Measurements from ENCODE around the gene PRTN3. TPM values are rescaled to one million over a fixed set of nuclear protein-coding genes. Genes with fewer than 3 reads are reported as not detected.

PRTN3 gene
- polyA plus RNA-seq, 1 of the 3 experiments (the other 2 are of a cell fraction), result not detected

DNA sequence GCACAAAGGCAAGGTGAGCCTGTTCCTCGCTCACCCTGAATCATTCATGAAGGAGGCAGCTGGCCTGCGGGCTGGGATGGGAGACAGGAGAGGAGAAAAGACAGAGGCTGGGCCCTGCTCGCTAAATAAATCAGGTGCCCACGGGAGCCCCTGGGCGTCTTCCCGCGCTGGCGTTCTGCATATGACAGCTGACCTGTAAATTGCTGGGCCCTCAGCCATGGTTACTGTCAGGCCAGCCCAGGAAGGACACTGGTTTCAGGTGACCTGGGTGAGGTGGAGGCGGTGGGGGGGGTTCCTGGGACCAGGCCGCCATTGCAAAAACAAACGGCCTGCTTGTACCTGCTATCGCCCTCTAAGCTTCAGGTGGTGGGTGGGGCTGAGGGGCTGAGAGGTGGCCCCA, 47.0 kb upstream of the PRTN3 start:
- peaks cover 10% of the 10 kb centered on the region for H3K79me2 ChIP-seq (ENCODE audit: insufficient read depth)
- no peak overlapping the region for H2AFZ ChIP-seq (ENCODE audit: low read depth)
- no peak overlapping the region for H3K9ac ChIP-seq
- H3F3A ChIP-seq (replicated peaks; ENCODE audit: insufficient read depth), result peaks cover 4% of the 10 kb centered on the region
- H3K27me3 ChIP-seq (ENCODE audit: insufficient read depth), result no peaks in the 10 kb centered on the region
- no peak overlapping the region for H3K4me3 ChIP-seq (ENCODE audit: low read depth in 2 of 2, low read length in 1 of 2)
- DNase-seq, result no peak
- peaks cover 0 to 22% of the 10 kb centered on the region in 2 experiments; a peak in 1 of 4 replicates for H3K4me1 ChIP-seq (ENCODE audit: control insufficient read depth in 1 of 2, insufficient read depth in 2 of 2, low read depth in 1 of 2, low read length in 1 of 2)
- 100% methylated on average over 5 of the region's 12 CpGs for WGBS (ENCODE audit: low lambda C conversion rate)
- ChIA-PET CTCF (interaction anchor here (0.8 kb wide), 1 partner anchor 15 kb away, joined by 3 read pairs; no protein-coding TSS in a partner anchor), POLR2A (interaction anchor here (0.5 kb wide), 1 partner anchor 9 kb away, joined by 5 read pairs; no protein-coding TSS in a partner anchor)
- H3K9me3 ChIP-seq, result no peaks in the 10 kb centered on the region
- no peaks in the 10 kb centered on the region for H3K36me3 ChIP-seq (replicated peaks in 1 of 2; ENCODE audit: control insufficient read depth in 1 of 2, insufficient read depth in 2 of 2, low read length in 1 of 2)
- H3K4me2 ChIP-seq, result no peak overlapping the region
- no peak overlapping the region for H3K27ac ChIP-seq (ENCODE audit: low read depth in 2 of 2, low read length in 1 of 2)
- H4K20me1 ChIP-seq (ENCODE audit: insufficient read depth), result peaks cover 9% of the 10 kb centered on the region
- TF ChIP-seq GATA2 (CRISPR knock-in tag; IDR thresholded peaks at IDR 0.05) (no peak), FOXJ3 (CRISPR knock-in tag; IDR thresholded peaks at IDR 0.05) (no peak), SIN3A (IDR thresholded peaks at IDR 0.05; ENCODE audit: borderline replicate concordance, low read depth, low read length) (no peak)
- TF ChIP-seq, protein P1, sequence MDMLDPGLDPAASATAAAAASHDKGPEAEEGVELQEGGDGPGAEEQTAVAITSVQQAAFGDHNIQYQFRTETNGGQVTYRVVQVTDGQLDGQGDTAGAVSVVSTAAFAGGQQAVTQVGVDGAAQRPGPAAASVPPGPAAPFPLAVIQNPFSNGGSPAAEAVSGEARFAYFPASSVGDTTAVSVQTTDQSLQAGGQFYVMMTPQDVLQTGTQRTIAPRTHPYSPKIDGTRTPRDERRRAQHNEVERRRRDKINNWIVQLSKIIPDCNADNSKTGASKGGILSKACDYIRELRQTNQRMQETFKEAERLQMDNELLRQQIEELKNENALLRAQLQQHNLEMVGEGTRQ (IDR thresholded peaks at IDR 0.05; ENCODE audit: borderline replicate concordance, low read depth, low read length), result no peak
- TF ChIP-seq, protein P2, sequence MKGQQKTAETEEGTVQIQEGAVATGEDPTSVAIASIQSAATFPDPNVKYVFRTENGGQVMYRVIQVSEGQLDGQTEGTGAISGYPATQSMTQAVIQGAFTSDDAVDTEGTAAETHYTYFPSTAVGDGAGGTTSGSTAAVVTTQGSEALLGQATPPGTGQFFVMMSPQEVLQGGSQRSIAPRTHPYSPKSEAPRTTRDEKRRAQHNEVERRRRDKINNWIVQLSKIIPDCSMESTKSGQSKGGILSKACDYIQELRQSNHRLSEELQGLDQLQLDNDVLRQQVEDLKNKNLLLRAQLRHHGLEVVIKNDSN (IDR thresholded peaks at IDR 0.05; ENCODE audit: borderline replicate concordance, low read depth), result no peak
- H3K9me2 ChIP-seq, result no peaks in the 10 kb centered on the region

DNA sequence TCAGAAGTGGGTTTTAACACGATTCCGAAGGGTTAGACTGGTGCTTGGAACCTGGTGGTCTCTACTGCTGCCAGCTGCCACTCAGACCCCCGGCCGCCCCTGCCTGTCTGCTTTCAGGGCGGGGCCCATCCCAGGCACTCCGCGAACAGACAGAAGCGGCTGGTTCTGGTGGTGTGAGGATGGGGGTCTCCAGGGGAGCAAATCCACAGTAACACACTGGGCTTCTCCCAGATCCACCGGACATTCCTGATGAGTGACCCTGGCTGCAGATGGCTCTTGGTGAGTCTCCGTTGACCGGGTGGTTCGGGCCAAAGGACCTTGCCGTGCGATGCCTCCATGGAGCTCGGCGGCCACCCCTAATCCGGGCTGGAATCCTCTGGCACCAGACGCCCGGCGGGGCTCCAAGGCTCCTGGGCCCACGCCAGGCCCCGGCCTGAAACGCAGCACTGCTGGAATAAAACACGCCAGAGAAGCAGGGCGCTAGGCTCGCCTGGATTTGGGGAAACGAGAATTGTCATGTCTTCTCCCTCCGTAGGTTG, 45.7 kb upstream of the PRTN3 start:
- ChIA-PET CTCF (interaction anchor here (1.2 kb wide), 1 partner anchor 53 kb away, joined by 3 read pairs; no protein-coding TSS in a partner anchor), POLR2A (interaction anchor here (0.6 kb wide), 1 partner anchor 454 kb away, joined by 3 read pairs; no protein-coding TSS in a partner anchor)
- H3K4me3 ChIP-seq (ENCODE audit: low read depth in 2 of 2, low read length in 1 of 2), result no peak overlapping the region
- no peak overlapping the region for H2AFZ ChIP-seq (ENCODE audit: low read depth)
- H3K9me2 ChIP-seq, result no peaks in the 10 kb centered on the region
- no peak overlapping the region for H3K4me2 ChIP-seq
- H3F3A ChIP-seq (replicated peaks; ENCODE audit: insufficient read depth), result peaks cover 4% of the 10 kb centered on the region
- TF ChIP-seq NRF1 (IDR thresholded peaks at IDR 0.05; ENCODE audit: low read depth, low read length) (no peak), RXRA (IDR thresholded peaks at IDR 0.05; ENCODE audit: borderline replicate concordance, low read depth) (no peak), TEAD4 (IDR thresholded peaks at IDR 0.05; ENCODE audit: borderline replicate concordance, insufficient read depth) (no peak), CHD2 (IDR thresholded peaks at IDR 0.05; ENCODE audit: low read length, partially characterized antibody) (no peak), GATA2 (CRISPR knock-in tag; IDR thresholded peaks at IDR 0.05) (no peak), EZH2phosphoT487 (IDR thresholded peaks at IDR 0.05; ENCODE audit: borderline replicate concordance, low read depth) (no peak), TAF1 (IDR thresholded peaks at IDR 0.05; ENCODE audit: borderline replicate concordance, low read depth, low read length) (no peak), SMC3 (IDR thresholded peaks at IDR 0.05; ENCODE audit: low read depth, low read length) (no peak), ELF1 (IDR thresholded peaks at IDR 0.05) (no peak), TCF12 (IDR thresholded peaks at IDR 0.05) (no peak), SIN3A (IDR thresholded peaks at IDR 0.05; ENCODE audit: borderline replicate concordance, low read depth, low read length) (no peak)
- TF ChIP-seq, protein P3, sequence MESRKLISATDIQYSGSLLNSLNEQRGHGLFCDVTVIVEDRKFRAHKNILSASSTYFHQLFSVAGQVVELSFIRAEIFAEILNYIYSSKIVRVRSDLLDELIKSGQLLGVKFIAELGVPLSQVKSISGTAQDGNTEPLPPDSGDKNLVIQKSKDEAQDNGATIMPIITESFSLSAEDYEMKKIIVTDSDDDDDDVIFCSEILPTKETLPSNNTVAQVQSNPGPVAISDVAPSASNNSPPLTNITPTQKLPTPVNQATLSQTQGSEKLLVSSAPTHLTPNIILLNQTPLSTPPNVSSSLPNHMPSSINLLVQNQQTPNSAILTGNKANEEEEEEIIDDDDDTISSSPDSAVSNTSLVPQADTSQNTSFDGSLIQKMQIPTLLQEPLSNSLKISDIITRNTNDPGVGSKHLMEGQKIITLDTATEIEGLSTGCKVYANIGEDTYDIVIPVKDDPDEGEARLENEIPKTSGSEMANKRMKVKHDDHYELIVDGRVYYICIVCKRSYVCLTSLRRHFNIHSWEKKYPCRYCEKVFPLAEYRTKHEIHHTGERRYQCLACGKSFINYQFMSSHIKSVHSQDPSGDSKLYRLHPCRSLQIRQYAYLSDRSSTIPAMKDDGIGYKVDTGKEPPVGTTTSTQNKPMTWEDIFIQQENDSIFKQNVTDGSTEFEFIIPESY (IDR thresholded peaks at IDR 0.05; ENCODE audit: borderline replicate concordance, low read depth), result no peak
- TF ChIP-seq, protein P4, sequence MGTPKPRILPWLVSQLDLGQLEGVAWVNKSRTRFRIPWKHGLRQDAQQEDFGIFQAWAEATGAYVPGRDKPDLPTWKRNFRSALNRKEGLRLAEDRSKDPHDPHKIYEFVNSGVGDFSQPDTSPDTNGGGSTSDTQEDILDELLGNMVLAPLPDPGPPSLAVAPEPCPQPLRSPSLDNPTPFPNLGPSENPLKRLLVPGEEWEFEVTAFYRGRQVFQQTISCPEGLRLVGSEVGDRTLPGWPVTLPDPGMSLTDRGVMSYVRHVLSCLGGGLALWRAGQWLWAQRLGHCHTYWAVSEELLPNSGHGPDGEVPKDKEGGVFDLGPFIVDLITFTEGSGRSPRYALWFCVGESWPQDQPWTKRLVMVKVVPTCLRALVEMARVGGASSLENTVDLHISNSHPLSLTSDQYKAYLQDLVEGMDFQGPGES (IDR thresholded peaks at IDR 0.05; ENCODE audit: low read depth, low read length), result no peak
- TF ChIP-seq, protein P2 (IDR thresholded peaks at IDR 0.05; ENCODE audit: borderline replicate concordance, low read depth), result no peak
- TF ChIP-seq, protein P5, sequence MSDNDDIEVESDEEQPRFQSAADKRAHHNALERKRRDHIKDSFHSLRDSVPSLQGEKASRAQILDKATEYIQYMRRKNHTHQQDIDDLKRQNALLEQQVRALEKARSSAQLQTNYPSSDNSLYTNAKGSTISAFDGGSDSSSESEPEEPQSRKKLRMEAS (IDR thresholded peaks at IDR 0.05; ENCODE audit: low read depth), result no peak
- 90% methylated on average over 7 of the region's 28 CpGs for WGBS (ENCODE audit: low lambda C conversion rate)
- H3K9me3 ChIP-seq, result no peaks in the 10 kb centered on the region
- no peak overlapping the region for H3K27ac ChIP-seq (ENCODE audit: low read depth in 2 of 2, low read length in 1 of 2)
- H3K4me1 ChIP-seq (ENCODE audit: control insufficient read depth in 1 of 2, insufficient read depth in 2 of 2, low read depth in 1 of 2, low read length in 1 of 2), result peaks cover 8 to 27% of the 10 kb centered on the region in 2 experiments; a peak in 3 of 4 replicates
- H3K79me2 ChIP-seq (ENCODE audit: insufficient read depth), result peaks cover 23% of the 10 kb centered on the region
- H3K36me3 ChIP-seq (replicated peaks in 1 of 2; ENCODE audit: control insufficient read depth in 1 of 2, insufficient read depth in 2 of 2, low read length in 1 of 2), result peaks cover under 1 to 5% of the 10 kb centered on the region in 2 experiments
- DNase-seq, result no peak
- no peaks in the 10 kb centered on the region for H3K27me3 ChIP-seq (ENCODE audit: insufficient read depth)
- H3K9ac ChIP-seq, result no peak overlapping the region
- peaks cover 23% of the 10 kb centered on the region for H4K20me1 ChIP-seq (ENCODE audit: insufficient read depth)

Data from SK-N-SH (cell line).